HepG2 (cell line): Measurements from ENCODE around the gene RLF. TPM values are rescaled to one million over a fixed set of nuclear protein-coding genes. Genes with fewer than 3 reads are reported as not detected.

Experiments
- EED ChIP-seq: sonication (generic); formaldehyde crosslinking; IDR thresholded peaks from 2 replicates; pipeline ENCODE4 v1.5.0; 2020; ENCODE audit warnings: mild to moderate bottlenecking, missing genetic modification reagents
- GABPA ChIP-seq, 2 experiments: IDR thresholded peaks; 2 replicates each; pipeline ENCODE4 v1.6.1; 2011 to 2016; ENCODE audit warnings: low read depth in 2 of 2, low read length in 1 of 2, missing biosample characterization in 1 of 2, missing genetic modification characterization in 1 of 2
- HES4 ChIP-seq: sonication (generic); formaldehyde crosslinking; IDR thresholded peaks from 2 replicates; pipeline ENCODE4 v1.9.0; 2021; ENCODE audit warnings: mild to moderate bottlenecking, missing genetic modification reagents, borderline replicate concordance
- HOXA3 ChIP-seq: sonication (generic); formaldehyde crosslinking; IDR thresholded peaks from 2 replicates; pipeline ENCODE4 v1.5.0; 2020; ENCODE audit warnings: missing genetic modification reagents
- IRF2 ChIP-seq: IDR thresholded peaks from 2 replicates; pipeline ENCODE4 v1.6.1; 2018; ENCODE audit warnings: missing genetic modification reagents, missing compliant biosample characterization
- SIX1 ChIP-seq: sonication (generic); formaldehyde crosslinking; IDR thresholded peaks from 2 replicates; pipeline ENCODE4 v1.4.0; 2020; ENCODE audit warnings: missing genetic modification reagents, borderline replicate concordance
- SP2 ChIP-seq: sonication (generic); formaldehyde crosslinking; IDR thresholded peaks from 2 replicates; pipeline ENCODE4 v1.5.1; 2020; ENCODE audit warnings: mild to moderate bottlenecking, missing genetic modification reagents
- ZNF337 ChIP-seq: sonication (generic); formaldehyde crosslinking; IDR thresholded peaks from 2 replicates; pipeline ENCODE4 v1.5.1; 2020; ENCODE audit warnings: missing genetic modification reagents, low read depth, mild to moderate bottlenecking, borderline replicate concordance
- ZNF343 ChIP-seq: sonication (generic); formaldehyde crosslinking; IDR thresholded peaks from 2 replicates; pipeline ENCODE4 v1.4.0; 2020; ENCODE audit warnings: mild to moderate bottlenecking, missing genetic modification reagents
- ZNF530 ChIP-seq: sonication (generic); formaldehyde crosslinking; IDR thresholded peaks from 2 replicates; pipeline ENCODE4 v1.5.0; 2020; ENCODE audit warnings: low read depth, mild to moderate bottlenecking, missing genetic modification reagents
- ZNF768 ChIP-seq: sonication (generic); formaldehyde crosslinking; IDR thresholded peaks from 2 replicates; pipeline ENCODE4 v1.4.0; 2020; ENCODE audit warnings: missing genetic modification reagents
- polyA plus RNA-seq, 8 experiments: library from polyadenylated mRNA; depleted of rRNA in 3 of 8; stranded (reverse) in 7 of 8; unstranded in 1 of 8; fragments of >200 nt; fragmentation: Illumina TruSeq in 4 of 8; extraction: Trizol in 4 of 8; gene quantifications; 2 replicates each; pipeline versions ENCODE4 v1.2.1 to v1.2.3, GENCODE V29; 2011 to 2016; ENCODE audit warnings: low read depth in 4 of 8, missing spikeins in 1 of 8, mixed read lengths in 1 of 8; ENCODE audit not compliant: insufficient read depth in 1 of 8
- total RNA-seq, 5 experiments: library from RNA; depleted of rRNA; stranded (reverse); fragments of >200 nt; fragmentation: Illumina TruSeq; extraction: Trizol; gene quantifications; 2 replicates each; pipeline ENCODE4 v1.2.3, GENCODE V29; 2016; ENCODE audit warnings: low read depth in 1 of 5
- TF ChIP-seq, protein P1 (sequence below): sonication (generic); formaldehyde crosslinking; IDR thresholded peaks from 2 replicates; pipeline ENCODE4 v1.4.0; 2020; ENCODE audit warnings: mild to moderate bottlenecking, missing genetic modification reagents
- TF ChIP-seq, protein P2 (sequence below): sonication (generic); formaldehyde crosslinking; IDR thresholded peaks from 2 replicates; pipeline ENCODE4 v1.5.1; 2020; ENCODE audit warnings: mild to moderate bottlenecking, moderate library complexity, missing genetic modification reagents
- TF ChIP-seq, protein P3 (sequence below): sonication (generic); formaldehyde crosslinking; IDR thresholded peaks from 2 replicates; pipeline ENCODE4 v1.5.0; 2020; ENCODE audit warnings: mild to moderate bottlenecking, missing genetic modification reagents
- TF ChIP-seq, protein P4 (sequence below): sonication (generic); formaldehyde crosslinking; IDR thresholded peaks from 2 replicates; pipeline ENCODE4 v1.4.0; 2020; ENCODE audit warnings: missing genetic modification reagents, borderline replicate concordance
- TF ChIP-seq, protein P5 (sequence below): IDR thresholded peaks from 2 replicates; pipeline ENCODE4 v1.6.1; 2016; ENCODE audit warnings: low read depth, control low read depth

The RLF gene
- total and polyA plus RNA-seq, 2 of the 13 experiments (the other 11 are each of a cell fraction or from before 2014, with no cell fraction given), result 9.0 to 15.7 TPM

DNA sequence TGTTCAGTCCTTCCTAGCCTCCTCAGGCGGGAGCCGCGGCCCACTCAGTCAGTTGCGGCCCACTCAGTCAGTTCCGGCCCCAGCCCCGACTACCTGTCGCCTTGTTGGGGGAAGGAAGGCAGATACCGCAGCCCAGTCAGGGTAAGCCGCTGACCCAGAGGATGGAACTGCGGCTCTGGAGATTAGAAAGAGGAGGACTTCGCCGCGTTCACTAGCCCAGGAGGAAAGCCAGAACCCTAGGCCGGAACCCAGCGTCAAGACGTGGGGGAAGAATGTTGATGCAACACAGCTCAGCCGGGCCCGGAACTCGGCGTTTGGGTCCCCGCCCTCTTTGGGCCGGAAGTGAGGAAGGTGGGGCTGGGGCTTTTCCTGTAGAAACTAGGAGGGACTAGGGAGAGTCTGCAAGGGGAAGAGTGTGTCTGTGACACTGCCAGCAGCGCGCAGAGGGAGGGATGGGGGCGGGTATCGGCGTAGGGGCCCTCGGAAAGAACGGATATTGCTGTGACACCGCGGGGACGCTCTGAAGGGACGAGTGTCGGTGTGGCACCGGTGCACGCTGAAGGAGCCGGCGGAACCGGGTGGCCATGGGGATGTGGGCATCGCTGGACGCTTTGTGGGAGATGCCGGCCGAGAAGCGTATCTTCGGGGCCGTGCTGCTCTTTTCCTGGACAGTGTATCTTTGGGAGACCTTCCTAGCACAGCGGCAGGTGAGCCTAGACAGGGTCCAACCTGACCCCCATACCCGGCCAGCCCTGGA is 96.7 kb downstream of the RLF start, which contains the start of gene ZMPSTE24 (continued):
- peak; percentile 99 for TF ChIP-seq IRF2 (CRISPR knock-in tag)
- peak; percentile 27; the same call in 1 of the 2 replicates for TF ChIP-seq SIX1 (CRISPR knock-in tag)
- TF ChIP-seq, protein P1, sequence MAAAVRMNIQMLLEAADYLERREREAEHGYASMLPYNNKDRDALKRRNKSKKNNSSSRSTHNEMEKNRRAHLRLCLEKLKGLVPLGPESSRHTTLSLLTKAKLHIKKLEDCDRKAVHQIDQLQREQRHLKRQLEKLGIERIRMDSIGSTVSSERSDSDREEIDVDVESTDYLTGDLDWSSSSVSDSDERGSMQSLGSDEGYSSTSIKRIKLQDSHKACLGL (CRISPR knock-in tag), result peak; percentile 91
- TF ChIP-seq, protein P2, sequence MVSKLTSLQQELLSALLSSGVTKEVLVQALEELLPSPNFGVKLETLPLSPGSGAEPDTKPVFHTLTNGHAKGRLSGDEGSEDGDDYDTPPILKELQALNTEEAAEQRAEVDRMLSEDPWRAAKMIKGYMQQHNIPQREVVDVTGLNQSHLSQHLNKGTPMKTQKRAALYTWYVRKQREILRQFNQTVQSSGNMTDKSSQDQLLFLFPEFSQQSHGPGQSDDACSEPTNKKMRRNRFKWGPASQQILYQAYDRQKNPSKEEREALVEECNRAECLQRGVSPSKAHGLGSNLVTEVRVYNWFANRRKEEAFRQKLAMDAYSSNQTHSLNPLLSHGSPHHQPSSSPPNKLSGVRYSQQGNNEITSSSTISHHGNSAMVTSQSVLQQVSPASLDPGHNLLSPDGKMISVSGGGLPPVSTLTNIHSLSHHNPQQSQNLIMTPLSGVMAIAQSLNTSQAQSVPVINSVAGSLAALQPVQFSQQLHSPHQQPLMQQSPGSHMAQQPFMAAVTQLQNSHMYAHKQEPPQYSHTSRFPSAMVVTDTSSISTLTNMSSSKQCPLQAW (CRISPR knock-in tag), result peak; percentile 57; the same call in 1 of the 2 replicates
- TF ChIP-seq, protein P3, sequence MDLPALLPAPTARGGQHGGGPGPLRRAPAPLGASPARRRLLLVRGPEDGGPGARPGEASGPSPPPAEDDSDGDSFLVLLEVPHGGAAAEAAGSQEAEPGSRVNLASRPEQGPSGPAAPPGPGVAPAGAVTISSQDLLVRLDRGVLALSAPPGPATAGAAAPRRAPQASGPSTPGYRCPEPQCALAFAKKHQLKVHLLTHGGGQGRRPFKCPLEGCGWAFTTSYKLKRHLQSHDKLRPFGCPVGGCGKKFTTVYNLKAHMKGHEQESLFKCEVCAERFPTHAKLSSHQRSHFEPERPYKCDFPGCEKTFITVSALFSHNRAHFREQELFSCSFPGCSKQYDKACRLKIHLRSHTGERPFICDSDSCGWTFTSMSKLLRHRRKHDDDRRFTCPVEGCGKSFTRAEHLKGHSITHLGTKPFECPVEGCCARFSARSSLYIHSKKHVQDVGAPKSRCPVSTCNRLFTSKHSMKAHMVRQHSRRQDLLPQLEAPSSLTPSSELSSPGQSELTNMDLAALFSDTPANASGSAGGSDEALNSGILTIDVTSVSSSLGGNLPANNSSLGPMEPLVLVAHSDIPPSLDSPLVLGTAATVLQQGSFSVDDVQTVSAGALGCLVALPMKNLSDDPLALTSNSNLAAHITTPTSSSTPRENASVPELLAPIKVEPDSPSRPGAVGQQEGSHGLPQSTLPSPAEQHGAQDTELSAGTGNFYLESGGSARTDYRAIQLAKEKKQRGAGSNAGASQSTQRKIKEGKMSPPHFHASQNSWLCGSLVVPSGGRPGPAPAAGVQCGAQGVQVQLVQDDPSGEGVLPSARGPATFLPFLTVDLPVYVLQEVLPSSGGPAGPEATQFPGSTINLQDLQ, result no peak
- peak; percentile 94 for TF ChIP-seq HOXA3 (CRISPR knock-in tag)
- TF ChIP-seq, protein P4, sequence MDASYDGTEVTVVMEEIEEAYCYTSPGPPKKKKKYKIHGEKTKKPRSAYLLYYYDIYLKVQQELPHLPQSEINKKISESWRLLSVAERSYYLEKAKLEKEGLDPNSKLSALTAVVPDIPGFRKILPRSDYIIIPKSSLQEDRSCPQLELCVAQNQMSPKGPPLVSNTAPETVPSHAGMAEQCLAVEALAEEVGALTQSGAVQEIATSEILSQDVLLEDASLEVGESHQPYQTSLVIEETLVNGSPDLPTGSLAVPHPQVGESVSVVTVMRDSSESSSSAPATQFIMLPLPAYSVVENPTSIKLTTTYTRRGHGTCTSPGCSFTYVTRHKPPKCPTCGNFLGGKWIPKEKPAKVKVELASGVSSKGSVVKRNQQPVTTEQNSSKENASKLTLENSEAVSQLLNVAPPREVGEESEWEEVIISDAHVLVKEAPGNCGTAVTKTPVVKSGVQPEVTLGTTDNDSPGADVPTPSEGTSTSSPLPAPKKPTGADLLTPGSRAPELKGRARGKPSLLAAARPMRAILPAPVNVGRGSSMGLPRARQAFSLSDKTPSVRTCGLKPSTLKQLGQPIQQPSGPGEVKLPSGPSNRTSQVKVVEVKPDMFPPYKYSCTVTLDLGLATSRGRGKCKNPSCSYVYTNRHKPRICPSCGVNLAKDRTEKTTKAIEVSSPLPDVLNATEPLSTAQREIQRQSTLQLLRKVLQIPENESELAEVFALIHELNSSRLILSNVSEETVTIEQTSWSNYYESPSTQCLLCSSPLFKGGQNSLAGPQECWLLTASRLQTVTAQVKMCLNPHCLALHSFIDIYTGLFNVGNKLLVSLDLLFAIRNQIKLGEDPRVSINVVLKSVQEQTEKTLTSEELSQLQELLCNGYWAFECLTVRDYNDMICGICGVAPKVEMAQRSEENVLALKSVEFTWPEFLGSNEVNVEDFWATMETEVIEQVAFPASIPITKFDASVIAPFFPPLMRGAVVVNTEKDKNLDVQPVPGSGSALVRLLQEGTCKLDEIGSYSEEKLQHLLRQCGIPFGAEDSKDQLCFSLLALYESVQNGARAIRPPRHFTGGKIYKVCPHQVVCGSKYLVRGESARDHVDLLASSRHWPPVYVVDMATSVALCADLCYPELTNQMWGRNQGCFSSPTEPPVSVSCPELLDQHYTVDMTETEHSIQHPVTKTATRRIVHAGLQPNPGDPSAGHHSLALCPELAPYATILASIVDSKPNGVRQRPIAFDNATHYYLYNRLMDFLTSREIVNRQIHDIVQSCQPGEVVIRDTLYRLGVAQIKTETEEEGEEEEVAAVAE, result peak; percentile 86
- no peak for TF ChIP-seq ZNF530 (CRISPR knock-in tag)
- TF ChIP-seq ZNF337 (CRISPR knock-in tag), result no peak
- peak; percentile 84 for TF ChIP-seq ZNF768 (CRISPR knock-in tag)
- no peak; the same call in 1 of the 2 replicates for TF ChIP-seq ZNF343 (CRISPR knock-in tag)
- no peak for TF ChIP-seq EED
- TF ChIP-seq, protein P5, sequence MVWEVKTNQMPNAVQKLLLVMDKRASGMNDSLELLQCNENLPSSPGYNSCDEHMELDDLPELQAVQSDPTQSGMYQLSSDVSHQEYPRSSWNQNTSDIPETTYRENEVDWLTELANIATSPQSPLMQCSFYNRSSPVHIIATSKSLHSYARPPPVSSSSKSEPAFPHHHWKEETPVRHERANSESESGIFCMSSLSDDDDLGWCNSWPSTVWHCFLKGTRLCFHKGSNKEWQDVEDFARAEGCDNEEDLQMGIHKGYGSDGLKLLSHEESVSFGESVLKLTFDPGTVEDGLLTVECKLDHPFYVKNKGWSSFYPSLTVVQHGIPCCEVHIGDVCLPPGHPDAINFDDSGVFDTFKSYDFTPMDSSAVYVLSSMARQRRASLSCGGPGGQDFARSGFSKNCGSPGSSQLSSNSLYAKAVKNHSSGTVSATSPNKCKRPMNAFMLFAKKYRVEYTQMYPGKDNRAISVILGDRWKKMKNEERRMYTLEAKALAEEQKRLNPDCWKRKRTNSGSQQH (CRISPR knock-in tag), result peak; percentile 91
- TF ChIP-seq GABPA (IDR thresholded peaks at IDR 0.05; ENCODE audit: low read depth, low read length), result no peak; the same call in 1 of the 2 replicates
- peak; percentile 99 for TF ChIP-seq GABPA (CRISPR knock-in tag; IDR thresholded peaks at IDR 0.05; ENCODE audit: low read depth)
- peak; percentile 64 for TF ChIP-seq SP2 (CRISPR knock-in tag)
- peak; percentile 68; the same call in 1 of the 2 replicates for TF ChIP-seq HES4 (CRISPR knock-in tag)
